AG08396 (cell line): Measurements from ENCODE around the gene SLC27A2.
"Not testable (repeated sequence)": the region's sequence is repeated elsewhere in the genome, so short reads cannot be mapped to it uniquely, and the experiment has no call there.

Experiments
- DNase-seq: peaks from one replicate; pipeline ENCODE4 v3.0.0; 2012; ENCODE audit warnings: low spot score, mixed read lengths

Gene SLC27A2

DNA sequence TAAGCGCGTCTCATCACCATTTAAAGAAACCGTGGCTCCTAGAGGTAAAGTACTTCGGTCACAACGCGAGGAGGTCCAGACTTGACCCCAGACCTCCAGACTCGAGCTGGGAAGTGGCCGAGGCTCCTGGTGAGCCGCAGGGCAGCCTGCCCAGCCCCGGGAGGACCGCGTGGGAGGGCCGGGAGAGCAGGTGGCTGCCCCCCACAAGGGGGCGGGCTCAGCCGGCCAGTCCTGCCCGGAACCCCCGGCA lies at the start of gene SLC27A2:
Gene SLC27A2 (plus strand): TSS at position 228 of the 250 bp plus-strand sequence. CDS start 232 bp downstream, outside the sequence.
- DNase-seq = no peak

- not testable (repeated sequence) for DNase-seq
Observed at GRCh38 chr15:50132251-50132984, 49.6 kb upstream of the SLC27A2 start.

DNA sequence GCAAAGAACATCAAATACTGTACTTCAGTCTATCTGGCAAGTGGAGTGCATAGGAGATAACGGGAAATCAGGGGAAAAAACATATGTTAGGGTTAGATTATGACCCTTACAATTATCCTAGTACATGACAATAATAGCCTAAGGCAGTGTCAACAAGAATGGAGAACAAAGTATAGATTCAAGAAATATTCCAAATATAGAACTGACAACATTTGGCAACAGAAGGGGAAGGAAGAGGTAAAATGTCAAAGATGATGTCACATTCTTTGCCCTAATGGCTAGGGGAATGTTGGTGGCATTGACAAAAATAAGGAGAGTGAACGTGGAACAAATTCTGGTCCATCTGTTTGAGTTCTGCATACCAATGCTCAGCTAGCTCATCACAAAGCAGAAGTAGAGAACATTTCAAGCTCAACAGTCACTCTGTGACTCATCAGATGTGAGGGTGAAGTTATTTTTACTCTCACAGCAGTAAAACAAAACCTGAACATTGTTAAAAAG lies 47.4 kb upstream of the SLC27A2 start:
- peak; percentile 56 for DNase-seq

DNA sequence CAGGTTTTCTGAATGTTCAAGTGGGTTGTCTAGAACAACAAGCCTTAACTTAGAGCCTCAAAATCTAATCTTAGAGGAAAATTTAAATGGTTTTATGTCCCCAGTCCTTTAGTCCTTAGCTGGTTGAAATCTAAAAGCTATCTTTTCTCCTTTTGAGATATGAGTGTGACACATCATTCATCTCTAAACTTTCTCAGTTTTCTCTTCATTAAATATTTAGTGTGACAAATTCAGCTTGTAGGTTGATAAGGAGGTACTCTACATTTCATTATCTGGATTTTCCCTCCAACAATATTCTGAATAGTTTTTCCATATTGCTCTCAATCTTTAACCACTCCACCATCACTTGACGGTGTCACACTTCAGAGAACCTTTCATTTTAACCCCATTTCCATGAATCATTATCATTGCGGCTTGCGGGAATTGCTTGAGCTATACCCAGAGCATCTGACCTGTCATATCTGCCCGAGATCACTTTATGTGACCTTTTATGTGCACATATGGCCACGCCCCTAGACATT lies 46.9 kb upstream of the SLC27A2 start:
- no peak for DNase-seq

- peak; percentile 70 for DNase-seq
Observed at GRCh38 chr15:50137330-50137761, 44.6 kb upstream of the SLC27A2 start.

DNA sequence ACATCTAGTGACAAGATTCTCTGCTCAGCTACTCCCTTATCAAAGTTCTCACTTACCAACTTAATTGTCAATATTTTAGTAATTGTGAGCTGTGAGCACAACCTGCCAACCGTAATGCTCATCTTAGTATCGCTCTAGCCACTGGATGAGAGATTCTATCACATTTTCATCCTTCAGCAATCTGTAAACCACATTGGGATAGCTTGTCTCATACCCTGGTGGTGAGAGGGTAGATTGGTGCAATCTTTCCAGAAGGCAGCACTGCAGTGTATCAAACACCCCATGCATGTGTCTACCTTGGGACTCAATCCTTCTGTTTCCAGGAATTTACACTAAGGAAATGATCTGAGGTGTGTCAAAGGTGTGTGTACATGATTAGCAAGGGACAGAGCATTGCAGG lies 44.1 kb upstream of the SLC27A2 start:
- no peak for DNase-seq

DNA sequence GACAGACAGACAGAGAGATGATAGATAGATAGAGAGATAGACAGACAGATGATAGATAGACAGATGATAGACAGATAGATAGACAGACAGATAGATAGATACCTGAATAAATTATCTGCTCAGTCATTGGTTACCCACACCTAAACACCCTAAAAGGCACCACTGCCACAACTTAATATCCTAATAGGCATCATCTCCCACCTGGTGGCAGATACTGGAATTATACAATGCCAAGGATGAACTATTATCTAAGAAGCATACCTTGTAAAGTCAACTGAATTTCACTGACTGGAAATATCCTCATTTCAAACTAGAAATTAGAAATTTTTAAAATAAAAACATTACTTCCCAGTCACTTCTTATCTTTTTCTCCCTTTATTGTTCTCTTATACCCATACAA lies 43.6 kb upstream of the SLC27A2 start:
- DNase-seq = no peak

DNA sequence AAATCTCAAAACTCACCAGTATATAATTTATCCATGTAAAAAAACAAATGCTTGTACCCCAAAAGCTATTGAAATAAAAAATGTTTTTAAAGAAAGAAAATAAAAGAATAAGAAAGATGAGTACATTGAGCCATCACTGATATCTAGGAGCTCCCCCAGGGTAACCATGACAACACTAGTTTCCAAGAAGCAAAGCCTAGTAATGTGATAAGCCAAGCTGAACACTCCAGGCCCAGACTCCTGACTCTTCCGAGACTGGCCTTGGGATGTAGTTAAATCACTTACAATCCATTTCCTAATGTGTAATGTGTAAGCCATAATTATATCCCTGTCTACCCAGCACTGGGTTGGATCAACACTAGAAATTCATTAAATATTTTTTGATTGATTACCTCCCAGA lies 41.9 kb upstream of the SLC27A2 start:
- no peak for DNase-seq

GRCh38 chr15:50140983-50141382 lies 41.0 kb upstream of the SLC27A2 start:
- DNase-seq = no peak

- no peak for DNase-seq
Observed at GRCh38 chr15:50141856-50142255, 40.1 kb upstream of the SLC27A2 start.

- no peak for DNase-seq
Observed at GRCh38 chr15:50143255-50143860, 38.6 kb upstream of the SLC27A2 start.

DNA sequence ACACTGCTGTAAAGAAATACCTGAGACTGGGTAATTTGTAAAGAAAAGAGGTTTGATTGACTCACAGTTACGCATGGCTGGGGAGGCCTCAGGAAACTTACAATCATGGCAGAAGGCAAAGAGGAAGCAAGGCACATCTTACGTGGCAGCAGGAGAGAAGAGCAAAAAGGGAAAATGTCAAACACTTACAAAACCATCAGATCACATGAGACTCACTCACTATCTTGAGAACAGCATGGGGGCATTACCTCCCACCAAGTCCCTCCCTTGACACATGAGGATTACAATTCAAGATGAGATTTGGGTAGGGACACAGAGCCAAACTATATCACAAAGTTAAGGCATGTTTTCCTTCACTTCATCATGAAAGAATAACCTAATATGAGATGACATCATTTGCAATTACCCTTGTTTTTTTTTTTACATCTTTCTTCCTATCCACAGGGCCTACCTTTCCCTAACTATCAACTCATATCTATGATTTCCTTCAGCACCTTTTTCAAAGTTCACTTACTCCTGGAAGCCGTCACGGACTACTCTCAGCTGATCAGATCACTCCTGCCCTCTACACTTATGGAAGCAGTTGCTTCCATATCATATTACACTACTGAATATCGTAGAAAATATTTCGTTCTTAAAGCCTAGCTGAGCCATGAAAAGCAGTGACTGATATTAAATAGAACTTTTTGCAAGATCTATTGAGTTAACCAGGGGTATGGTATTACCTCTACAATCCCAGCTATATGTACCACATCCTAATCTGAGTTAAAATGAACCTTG lies 37.5 kb upstream of the SLC27A2 start:
- no peak for DNase-seq

DNA sequence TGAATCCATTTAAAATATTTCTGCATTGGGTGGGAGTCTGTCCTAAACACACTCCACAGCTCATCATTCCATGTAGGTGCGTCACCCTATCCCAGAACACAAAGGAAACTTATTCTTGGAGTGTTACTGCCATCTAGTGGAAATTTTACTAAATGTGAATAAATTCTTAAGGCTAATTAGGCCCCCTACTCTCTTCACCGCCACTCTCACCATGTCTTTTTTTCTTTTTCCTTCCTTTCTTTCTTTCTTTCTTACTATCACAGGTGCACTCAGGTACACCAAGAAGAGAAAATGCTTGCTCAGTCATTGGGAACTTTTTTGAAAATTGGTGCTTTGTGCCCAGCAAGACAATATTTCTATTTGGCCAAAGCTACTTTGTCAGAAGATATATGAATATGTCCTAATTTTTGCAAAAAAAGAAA lies 36.5 kb upstream of the SLC27A2 start:
- peak; percentile 61 for DNase-seq

- DNase-seq = no peak
Observed at GRCh38 chr15:50146632-50147031, 35.4 kb upstream of the SLC27A2 start.

DNA sequence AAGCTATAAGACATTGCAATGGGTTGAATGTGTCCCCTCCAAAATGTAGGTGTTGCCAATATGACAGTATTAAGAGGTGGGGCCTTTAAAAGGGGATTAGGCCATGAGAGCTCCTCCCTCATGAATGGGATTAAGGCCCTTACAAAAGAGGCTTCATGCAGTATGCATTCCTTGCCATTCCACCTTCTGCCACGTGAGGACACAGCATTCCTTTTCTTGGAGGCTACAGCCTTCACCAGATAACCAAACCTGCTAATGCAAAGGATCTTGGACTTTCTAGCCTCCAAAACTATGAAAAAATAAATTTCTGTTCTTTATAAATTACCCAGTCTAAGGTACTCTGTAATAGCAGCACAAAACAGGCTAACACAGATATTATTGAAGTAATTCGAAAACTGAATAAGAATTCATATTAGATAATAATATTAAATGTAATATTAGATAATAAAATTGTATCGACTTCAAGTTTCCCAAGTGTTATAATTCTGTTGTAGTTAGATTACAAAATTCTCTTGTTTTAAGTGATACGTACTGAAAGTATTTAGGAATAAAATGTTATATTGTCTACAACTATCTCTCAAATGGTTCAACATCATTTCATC lies 33.5 kb upstream of the SLC27A2 start:
- peak; percentile 31 for DNase-seq

GRCh38 chr15:50149090-50149489 lies 32.9 kb upstream of the SLC27A2 start:
- no peak for DNase-seq

- DNase-seq = no peak
Observed at GRCh38 chr15:50150349-50150748, 31.6 kb upstream of the SLC27A2 start.

GRCh38 chr15:50150851-50151250 lies 31.1 kb upstream of the SLC27A2 start:
- DNase-seq = no peak

GRCh38 chr15:50151476-50151875 lies 30.5 kb upstream of the SLC27A2 start:
- DNase-seq = no peak

- DNase-seq = not testable (repeated sequence)
Observed at GRCh38 chr15:50158236-50158635, 23.8 kb upstream of the SLC27A2 start.

- DNase-seq = no peak
Observed at GRCh38 chr15:50162969-50163718, 18.9 kb upstream of the SLC27A2 start.
